Measurements from ENCODE around the gene EVC. TPM values are rescaled to one million over a fixed set of nuclear protein-coding genes. Genes with fewer than 3 reads are reported as not detected.
"Not testable (repeated sequence)": the region's sequence is repeated elsewhere in the genome, so short reads cannot be mapped to it uniquely, and the experiment has no call there.

The EVC gene
- total RNA-seq, 2 donors from 2014 or later, result 7.8 to 10.5 TPM

GRCh38 chr4:5810151-5810550 lies 99.2 kb downstream of the EVC start:
- H3K9me3 Mint-ChIP-seq, result no peaks in the 10 kb centered on the region
- no peak overlapping the region for H3K4me3 Mint-ChIP-seq
- H3K27ac Mint-ChIP-seq, result no peak overlapping the region
- H3K4me1 Mint-ChIP-seq, result no peaks in the 10 kb centered on the region
- H3K27me3 Mint-ChIP-seq, result no peaks in the 10 kb centered on the region
- H3K36me3 Mint-ChIP-seq (ENCODE audit: low read depth), result peaks cover 7% of the 10 kb centered on the region
- ATAC-seq (replicated peaks), result no peak

DNA sequence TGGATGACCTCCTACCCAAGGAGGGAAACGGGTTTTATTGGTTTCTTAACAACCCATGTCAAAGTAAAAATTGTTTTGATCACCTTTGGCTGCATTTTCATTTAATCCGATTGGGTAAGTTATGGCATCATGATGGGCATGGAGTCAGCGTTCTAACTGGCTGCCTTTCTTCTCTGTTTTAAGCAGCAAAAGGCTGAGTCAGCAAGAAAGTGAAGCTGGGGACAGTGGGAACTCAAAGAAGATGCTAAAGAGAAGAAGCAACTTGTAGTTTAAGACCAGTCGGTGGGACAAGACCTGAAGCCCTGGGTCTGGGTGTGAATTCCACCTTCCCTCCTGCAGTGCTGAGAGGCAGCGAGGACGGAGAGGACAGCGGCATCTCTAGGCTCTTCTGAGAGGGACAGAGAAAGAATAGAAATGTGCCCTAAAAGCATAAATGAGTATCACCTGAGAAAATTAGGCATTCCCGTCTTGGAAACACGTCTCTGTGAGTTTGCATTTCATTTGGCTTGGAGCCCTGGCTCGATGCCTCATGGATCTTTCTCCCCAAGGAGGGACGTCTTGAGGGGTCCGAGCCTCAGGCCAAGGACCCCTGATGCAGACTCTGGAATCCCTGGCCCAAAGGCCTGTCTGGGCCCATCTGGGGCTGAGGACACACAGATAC lies 99.9 kb downstream of the EVC start:
- H3K4me3 Mint-ChIP-seq, result no peak overlapping the region
- H3K36me3 Mint-ChIP-seq (ENCODE audit: low read depth), result peaks cover 7% of the 10 kb centered on the region
- no peaks in the 10 kb centered on the region for H3K27me3 Mint-ChIP-seq
- H3K4me1 Mint-ChIP-seq, result no peaks in the 10 kb centered on the region
- H3K27ac Mint-ChIP-seq, result no peak overlapping the region
- no peaks in the 10 kb centered on the region for H3K9me3 Mint-ChIP-seq
- no peak for ATAC-seq (replicated peaks)

- not testable (repeated sequence) for H3K9me3 Mint-ChIP-seq; ATAC-seq (replicated peaks); H3K4me3 Mint-ChIP-seq; H3K27ac Mint-ChIP-seq; H3K27me3 Mint-ChIP-seq; H3K4me1 Mint-ChIP-seq; H3K36me3 Mint-ChIP-seq (ENCODE audit: low read depth)
Measured at GRCh38 chr4:5812057-5812456, 101.1 kb downstream of the EVC start.

GRCh38 chr4:5812506-5813229 lies 101.7 kb downstream of the EVC start:
- no peaks in the 10 kb centered on the region for H3K27me3 Mint-ChIP-seq
- peaks cover 7% of the 10 kb centered on the region for H3K36me3 Mint-ChIP-seq (ENCODE audit: low read depth)
- H3K4me1 Mint-ChIP-seq, result no peaks in the 10 kb centered on the region
- no peak overlapping the region for H3K4me3 Mint-ChIP-seq
- peak; percentile 62 for ATAC-seq (replicated peaks)
- no peak overlapping the region for H3K27ac Mint-ChIP-seq
- no peaks in the 10 kb centered on the region for H3K9me3 Mint-ChIP-seq

DNA sequence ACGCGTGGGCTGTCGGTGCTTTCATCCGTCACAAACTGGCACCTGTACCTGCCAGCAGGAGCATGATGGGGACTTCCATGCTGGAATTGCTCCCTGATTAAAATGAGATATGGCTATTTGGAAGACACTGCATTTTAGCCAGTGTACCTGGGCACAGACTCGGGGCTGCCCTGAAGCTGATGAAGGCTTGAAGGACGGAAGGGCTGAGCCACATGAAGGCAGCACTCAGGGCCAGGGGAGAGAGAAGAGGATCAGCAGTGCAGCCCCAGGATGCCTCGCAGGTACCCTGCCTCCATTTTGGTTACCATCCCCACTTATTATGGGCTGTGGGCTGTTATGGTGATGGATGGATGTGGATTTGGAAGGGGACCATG lies 102.9 kb downstream of the EVC start:
- Mint-ChIP-seq H3K4me1 (no peaks in the 10 kb centered on the region), H3K4me3 (no peak overlapping the region), H3K27me3 (no peaks in the 10 kb centered on the region), H3K27ac (no peak overlapping the region), H3K9me3 (no peaks in the 10 kb centered on the region), H3K36me3 (ENCODE audit: low read depth) (peaks cover 7% of the 10 kb centered on the region)
- no peak for ATAC-seq (replicated peaks)

DNA sequence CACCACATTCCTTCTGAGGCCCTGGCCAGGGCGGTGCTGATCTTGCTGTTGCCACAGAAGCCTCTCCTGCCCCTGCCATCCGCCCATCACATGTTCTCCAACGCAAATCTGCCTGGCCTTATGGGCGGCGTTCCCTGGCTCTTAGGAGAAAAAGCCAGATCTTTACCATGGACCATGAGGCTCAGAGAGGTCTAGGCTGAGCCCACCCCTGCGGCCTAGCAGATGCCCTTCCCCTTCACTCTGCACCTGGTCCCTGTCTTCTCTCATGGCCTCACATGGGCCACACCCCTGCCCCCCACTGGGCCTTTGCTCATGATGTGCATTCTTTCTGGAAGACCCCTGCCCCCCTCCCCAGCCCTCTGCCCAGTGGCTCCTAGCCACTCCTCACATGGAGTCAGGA lies 103.4 kb downstream of the EVC start:
- Mint-ChIP-seq H3K4me1 (no peaks in the 10 kb centered on the region), H3K4me3 (no peak overlapping the region), H3K27me3 (no peaks in the 10 kb centered on the region), H3K36me3 (ENCODE audit: low read depth) (peaks cover 7% of the 10 kb centered on the region), H3K27ac (no peak overlapping the region), H3K9me3 (no peaks in the 10 kb centered on the region)
- no peak for ATAC-seq (replicated peaks)

GRCh38 chr4:5815641-5816040 lies 104.6 kb downstream of the EVC start:
- H3K9me3 Mint-ChIP-seq, result no peaks in the 10 kb centered on the region
- no peaks in the 10 kb centered on the region for H3K4me1 Mint-ChIP-seq
- no peaks in the 10 kb centered on the region for H3K27me3 Mint-ChIP-seq
- no peak overlapping the region for H3K27ac Mint-ChIP-seq
- ATAC-seq (replicated peaks), result no peak
- peaks cover 7% of the 10 kb centered on the region for H3K36me3 Mint-ChIP-seq (ENCODE audit: low read depth)
- H3K4me3 Mint-ChIP-seq, result no peak overlapping the region

DNA sequence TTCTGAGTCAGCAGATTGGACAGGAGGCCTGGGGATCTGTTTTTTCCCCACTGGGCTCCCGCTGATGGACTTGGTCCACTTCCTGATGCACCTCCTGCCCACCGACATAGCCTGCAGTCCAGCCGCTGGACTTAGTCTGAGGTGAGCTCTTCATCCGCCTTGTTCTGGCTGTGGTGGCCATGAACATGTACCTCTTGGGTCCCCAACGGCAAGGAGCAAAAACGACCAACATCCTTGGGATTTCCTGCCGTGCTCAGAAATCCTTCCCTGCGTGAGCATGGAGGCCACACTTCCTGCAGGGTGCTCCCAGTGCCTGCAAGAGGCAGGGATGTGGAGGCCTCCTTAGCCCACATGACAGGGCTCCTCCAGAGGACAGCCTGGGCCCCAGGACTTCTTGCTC lies 105.1 kb downstream of the EVC start:
- Mint-ChIP-seq H3K9me3 (no peaks in the 10 kb centered on the region), H3K36me3 (ENCODE audit: low read depth) (peaks cover 2% of the 10 kb centered on the region), H3K27me3 (no peaks in the 10 kb centered on the region), H3K4me1 (no peaks in the 10 kb centered on the region), H3K4me3 (no peak overlapping the region), H3K27ac (no peak overlapping the region)
- no peak for ATAC-seq (replicated peaks)

- Mint-ChIP-seq H3K4me1 (no peaks in the 10 kb centered on the region), H3K4me3 (no peak overlapping the region), H3K27me3 (no peaks in the 10 kb centered on the region), H3K27ac (no peak overlapping the region), H3K9me3 (no peaks in the 10 kb centered on the region), H3K36me3 (ENCODE audit: low read depth) (no peaks in the 10 kb centered on the region)
- no peak for ATAC-seq (replicated peaks)
Measured at GRCh38 chr4:5816851-5817375, 105.9 kb downstream of the EVC start.

DNA sequence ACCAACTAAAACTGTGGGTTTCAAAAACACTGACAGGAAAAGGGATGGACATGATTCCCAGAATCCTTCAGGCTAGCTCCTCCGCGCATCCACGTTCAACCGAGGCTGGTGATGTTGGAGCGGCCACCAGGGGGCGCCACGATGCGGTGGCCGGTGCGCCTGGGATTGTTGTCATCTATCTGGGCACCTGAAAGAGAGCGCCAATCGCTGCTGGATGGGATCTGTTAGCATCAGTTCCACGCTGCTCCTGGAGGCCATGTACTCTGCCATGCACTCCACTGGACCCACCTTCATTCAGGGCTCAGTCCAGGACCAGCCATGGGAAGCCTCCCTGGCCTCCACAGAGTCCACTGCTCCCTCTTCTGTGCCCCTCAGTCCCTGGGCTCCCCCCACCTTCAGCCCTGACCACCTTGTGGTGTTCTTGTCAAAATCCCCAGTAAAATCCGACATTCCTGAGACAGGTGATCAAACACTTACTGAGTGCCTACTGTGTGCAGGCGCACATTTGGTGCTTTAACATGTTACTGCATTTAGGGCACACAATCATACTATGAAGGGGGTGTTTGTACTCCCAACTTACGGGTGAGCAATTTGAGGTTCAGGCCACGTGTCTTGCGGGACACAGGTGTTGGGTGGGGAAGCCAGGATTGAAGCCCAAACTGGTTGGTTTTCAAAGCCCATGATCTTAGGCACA lies 110.8 kb downstream of the EVC start:
- ATAC-seq (replicated peaks), result no peak
- H3K9me3 Mint-ChIP-seq, result no peaks in the 10 kb centered on the region
- no peaks in the 10 kb centered on the region for H3K36me3 Mint-ChIP-seq (ENCODE audit: low read depth)
- no peaks in the 10 kb centered on the region for H3K4me1 Mint-ChIP-seq
- no peaks in the 10 kb centered on the region for H3K27me3 Mint-ChIP-seq
- no peak overlapping the region for H3K4me3 Mint-ChIP-seq
- no peak overlapping the region for H3K27ac Mint-ChIP-seq

DNA sequence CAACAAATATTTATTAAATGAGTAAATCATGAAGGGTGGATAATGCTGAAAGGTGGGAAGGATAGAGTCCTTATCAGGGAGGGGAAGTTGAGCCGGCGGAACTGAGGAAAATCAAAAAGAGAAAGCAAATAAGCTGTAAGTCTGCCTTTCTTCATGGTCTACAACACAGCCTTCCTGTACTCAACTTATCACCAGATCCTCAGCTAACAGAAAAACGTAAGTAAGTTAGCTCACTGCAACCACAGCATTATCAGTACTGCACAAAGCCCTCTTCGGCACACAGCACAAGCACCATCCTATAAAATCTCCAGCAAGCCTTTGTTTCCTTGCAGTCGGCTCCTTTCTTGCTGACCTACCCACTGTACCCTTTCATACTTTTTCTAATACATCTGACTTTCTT lies 111.6 kb downstream of the EVC start:
- Mint-ChIP-seq H3K27ac (no peak overlapping the region), H3K36me3 (ENCODE audit: low read depth) (no peaks in the 10 kb centered on the region), H3K27me3 (no peaks in the 10 kb centered on the region), H3K4me3 (no peak overlapping the region), H3K9me3 (no peaks in the 10 kb centered on the region), H3K4me1 (no peaks in the 10 kb centered on the region)
- no peak for ATAC-seq (replicated peaks)

DNA sequence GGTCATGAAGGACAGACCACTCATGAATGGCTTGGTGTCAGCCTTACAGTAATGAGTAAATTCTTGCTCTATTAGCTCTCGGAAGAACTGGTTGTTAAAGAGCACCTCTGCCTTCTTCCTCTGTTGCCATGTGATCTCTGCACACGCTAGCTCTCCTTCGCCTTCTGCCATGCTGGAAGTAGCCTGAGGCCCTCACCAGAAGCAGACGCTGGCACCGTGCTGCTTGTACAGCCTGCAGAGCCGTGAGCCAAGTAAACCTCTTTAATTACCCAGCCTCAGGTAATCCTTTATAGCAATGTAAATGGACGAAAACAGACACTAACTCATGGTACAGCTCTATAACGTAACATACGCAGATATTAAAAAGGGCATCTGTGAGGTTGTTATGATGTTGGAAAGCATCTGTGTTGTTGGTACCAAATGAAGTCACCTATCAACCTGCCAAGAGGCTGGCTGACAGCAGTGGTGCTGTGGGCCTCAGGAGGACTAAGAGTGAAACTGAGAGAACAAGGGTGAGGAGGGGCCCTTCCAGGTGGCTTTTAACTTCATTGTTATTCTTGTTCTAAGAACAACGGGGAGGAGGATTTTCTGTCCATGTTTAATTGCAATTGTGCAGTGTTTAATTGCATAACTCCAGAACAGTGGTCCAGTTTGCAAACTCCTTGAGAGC lies 112.7 kb downstream of the EVC start:
- ATAC-seq (replicated peaks), result peak; percentile 73
- Mint-ChIP-seq H3K27me3 (no peaks in the 10 kb centered on the region), H3K27ac (no peak overlapping the region), H3K9me3 (no peaks in the 10 kb centered on the region), H3K4me3 (no peak overlapping the region), H3K4me1 (no peaks in the 10 kb centered on the region), H3K36me3 (ENCODE audit: low read depth) (no peaks in the 10 kb centered on the region)

GRCh38 chr4:5824227-5824626 lies 113.2 kb downstream of the EVC start:
- H3K36me3 Mint-ChIP-seq (ENCODE audit: low read depth), result no peaks in the 10 kb centered on the region
- no peak overlapping the region for H3K27ac Mint-ChIP-seq
- no peak for ATAC-seq (replicated peaks)
- H3K27me3 Mint-ChIP-seq, result no peaks in the 10 kb centered on the region
- no peaks in the 10 kb centered on the region for H3K4me1 Mint-ChIP-seq
- H3K9me3 Mint-ChIP-seq, result no peaks in the 10 kb centered on the region
- H3K4me3 Mint-ChIP-seq, result no peak overlapping the region

DNA sequence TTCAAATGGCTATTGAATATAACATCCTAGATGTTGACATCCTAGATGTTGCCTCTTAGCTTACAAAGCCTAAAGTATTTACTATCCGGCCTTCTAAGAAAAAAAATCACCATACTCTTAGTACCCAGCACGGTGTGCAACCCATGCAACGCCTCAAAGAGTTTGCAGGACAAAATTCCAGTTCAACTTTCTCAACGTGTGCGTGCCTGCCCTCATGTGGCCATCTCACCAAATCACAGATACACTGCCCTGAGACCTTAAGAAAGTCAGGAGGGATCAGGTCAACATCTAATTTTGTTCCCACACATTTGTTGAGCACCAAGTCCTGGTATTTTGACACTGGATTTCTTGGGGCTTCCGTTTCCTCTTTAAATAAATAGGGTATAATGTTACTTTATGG lies 113.6 kb downstream of the EVC start:
- no peak for ATAC-seq (replicated peaks)

More for the DNA sequence above, 113.6 kb downstream of the EVC start:
- Mint-ChIP-seq H3K27me3 (no peaks in the 10 kb centered on the region), H3K9me3 (no peaks in the 10 kb centered on the region), H3K4me3 (no peak overlapping the region), H3K4me1 (no peaks in the 10 kb centered on the region), H3K36me3 (ENCODE audit: low read depth) (no peaks in the 10 kb centered on the region), H3K27ac (no peak overlapping the region)
